ENCODE measurements around the gene RAPGEF4.

Gene RAPGEF4

GRCh38 chr2:172735582-172736423, at the start of gene RAPGEF4:
RAPGEF4 (plus strand) TSS chr2:172735845; CDS start chr2:172735984, 139 bp downstream.
- no peak for TF ChIP-seq CTCF (IDR thresholded peaks at IDR 0.05; ENCODE audit: borderline replicate concordance, insufficient read depth, low read depth, low read length)
- no peak within 1 kb of the TSS for H3K4me3 ChIP-seq (ENCODE audit: low read depth, low read length)

- H3K4me3 ChIP-seq (ENCODE audit: low read depth, low read length), result no peak overlapping the region
- no peak for TF ChIP-seq CTCF (IDR thresholded peaks at IDR 0.05; ENCODE audit: borderline replicate concordance, insufficient read depth, low read depth, low read length)
Observed at GRCh38 chr2:172693037-172693436, 42.6 kb upstream of the RAPGEF4 start.

GRCh38 chr2:172693529-172694455, 41.9 kb upstream of the RAPGEF4 start:
- H3K4me3 ChIP-seq (ENCODE audit: low read depth, low read length), result no peak overlapping the region
- no peak for TF ChIP-seq CTCF (IDR thresholded peaks at IDR 0.05; ENCODE audit: borderline replicate concordance, insufficient read depth, low read depth, low read length)

DNA sequence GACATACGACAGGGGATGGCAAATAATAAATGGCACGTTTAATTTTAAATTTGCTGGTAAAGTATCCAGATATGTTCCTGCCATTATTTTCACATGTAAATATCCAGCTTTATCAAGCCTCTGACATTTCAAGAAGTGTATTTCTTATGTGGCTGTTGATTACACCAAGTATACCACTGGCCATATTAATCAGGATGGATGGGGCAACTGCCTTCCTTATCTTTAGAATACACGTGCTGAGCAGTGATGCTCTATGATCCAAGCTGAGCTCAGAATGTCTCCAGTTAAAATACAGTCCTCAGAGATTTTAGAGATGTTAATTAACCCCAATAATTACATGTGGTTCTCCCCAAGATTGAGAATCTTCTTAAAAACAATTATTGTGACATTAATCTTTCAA, 38.3 kb upstream of the RAPGEF4 start:
- no peak overlapping the region for H3K4me3 ChIP-seq (ENCODE audit: low read depth, low read length)
- TF ChIP-seq CTCF (IDR thresholded peaks at IDR 0.05; ENCODE audit: borderline replicate concordance, insufficient read depth, low read depth, low read length), result no peak

GRCh38 chr2:172698041-172698863, 37.4 kb upstream of the RAPGEF4 start:
- H3K4me3 ChIP-seq (ENCODE audit: low read depth, low read length), result no peak overlapping the region
- TF ChIP-seq CTCF (IDR thresholded peaks at IDR 0.05; ENCODE audit: borderline replicate concordance, insufficient read depth, low read depth, low read length), result no peak

- TF ChIP-seq CTCF (IDR thresholded peaks at IDR 0.05; ENCODE audit: borderline replicate concordance, insufficient read depth, low read depth, low read length), result no peak
- no peak overlapping the region for H3K4me3 ChIP-seq (ENCODE audit: low read depth, low read length)
Observed at GRCh38 chr2:172701250-172701649, 34.4 kb upstream of the RAPGEF4 start.

All from GM12875 (cell line).